HG03135 (cell line): ENCODE results near the gene TOMM22.
"Not testable (repeated sequence)": the region's sequence is repeated elsewhere in the genome, so short reads cannot be mapped to it uniquely, and the experiment has no call there.

Source experiments
- ATAC-seq: cut with Tn5 transposase; IDR thresholded peaks from one replicate; pipeline ENCODE4 v1.9.1; 2021; ENCODE audit warnings: mild to moderate bottlenecking, moderate library complexity; ENCODE audit not compliant: unreplicated experiment

The TOMM22 gene

GRCh38 chr22:38681582-38682335 is at the start of gene TOMM22:
Gene TOMM22, plus strand, starts transcription at chr22:38681957. Its CDS starts 22 bp downstream, at chr22:38681979.
- peak; percentile 91 for ATAC-seq

GRCh38 chr22:38632528-38632927 is 49.2 kb upstream of the TOMM22 start:
- no peak for ATAC-seq

GRCh38 chr22:38638216-38638615 is 43.5 kb upstream of the TOMM22 start:
- no peak for ATAC-seq

- ATAC-seq: no peak
Observed at GRCh38 chr22:38638728-38639127, 43.0 kb upstream of the TOMM22 start.

GRCh38 chr22:38641476-38642040 is 40.2 kb upstream of the TOMM22 start:
- ATAC-seq: no peak

GRCh38 chr22:38644245-38644644 is 37.5 kb upstream of the TOMM22 start:
- ATAC-seq: not testable (repeated sequence)

GRCh38 chr22:38645430-38645829 is 36.3 kb upstream of the TOMM22 start:
- no peak for ATAC-seq

- no peak for ATAC-seq
Observed at GRCh38 chr22:38649841-38650522, 31.8 kb upstream of the TOMM22 start.

- no peak for ATAC-seq
Observed at GRCh38 chr22:38652859-38653258, 28.9 kb upstream of the TOMM22 start.

GRCh38 chr22:38653741-38654140 is 28.0 kb upstream of the TOMM22 start:
- no peak for ATAC-seq

GRCh38 chr22:38655519-38656255 is 26.1 kb upstream of the TOMM22 start:
- ATAC-seq: no peak

- peak; percentile 72 for ATAC-seq
Observed at GRCh38 chr22:38656256-38657044, 25.3 kb upstream of the TOMM22 start, which contains the start of the genes CBY1 and FAM227A. Gene CBY1, plus strand, starts transcription at chr22:38656638. Its CDS starts 11,417 bp downstream, at chr22:38668055. Gene FAM227A, minus strand, starts transcription at chr22:38656392. Its CDS starts 6,224 bp downstream, at chr22:38650168.

GRCh38 chr22:38657045-38657909 is 24.5 kb upstream of the TOMM22 start:
- no peak for ATAC-seq

GRCh38 chr22:38674888-38675287 is 6.9 kb upstream of the TOMM22 start:
- no peak for ATAC-seq

- no peak for ATAC-seq
Observed at GRCh38 chr22:38675833-38676232, 5.9 kb upstream of the TOMM22 start.

GRCh38 chr22:38684895-38685294 is 3.1 kb downstream of the TOMM22 start:
- no peak for ATAC-seq

- no peak for ATAC-seq
Observed at GRCh38 chr22:38685761-38686160, 4.0 kb downstream of the TOMM22 start.

- ATAC-seq: no peak
Observed at GRCh38 chr22:38689651-38690050, 7.9 kb downstream of the TOMM22 start.

GRCh38 chr22:38694049-38694448 is 12.3 kb downstream of the TOMM22 start:
- no peak for ATAC-seq
